IMR-90 (cell line): ENCODE results near the gene KCNN3. TPM values are rescaled to one million over a fixed set of nuclear protein-coding genes. Genes with fewer than 3 reads are reported as not detected.

Experiments used
- ATAC-seq: fragments of 200-7000 bp; cut with Tn5 transposase; 2 replicates; pipeline ENCODE4 v1.9.1; 2020; ENCODE audit warnings: low read depth, mild to moderate bottlenecking, moderate library complexity
- BruUV-seq: library from RNA; stranded (reverse); fragments of 400-500 nt; replicated peaks from 2 replicates; lab custom pipeline; 2021; lab: Mats Ljungman, UMichigan
- CTCF ChIA-PET: fragments of 300-600 bp; formaldehyde crosslinking; extraction: SDS; loops from one replicate; lab custom pipeline; 2021; ENCODE audit warnings: antibody characterized with exemption; lab: Yijun Ruan, JAX
- POLR2A ChIA-PET: fragments of 300-600 bp; sonication (Branson Sonifier 250); formaldehyde crosslinking; loops from one replicate; lab custom pipeline; 2022; ENCODE audit warnings: antibody characterized with exemption; ENCODE audit not compliant: unreplicated experiment; lab: Charles Lee
- DNase-seq: peaks from one replicate; pipeline ENCODE4 v3.0.0; 2013
- H2AFZ ChIP-seq: replicated peaks from 2 replicates; pipeline ENCODE3; 2013; ENCODE audit warnings: low read length, mild to moderate bottlenecking; ENCODE audit not compliant: poor library complexity
- H2AK5ac ChIP-seq: 2 replicates; pipeline ENCODE4 v1.6.1; 2013; ENCODE audit warnings: low read depth, low read length, inconsistent platforms
- H2AK9ac ChIP-seq: replicated peaks from 2 replicates; pipeline ENCODE3; 2013; ENCODE audit warnings: mild to moderate bottlenecking, low read depth, low read length, moderate library complexity; ENCODE audit not compliant: poor library complexity
- H2BK120ac ChIP-seq: 2 replicates; pipeline ENCODE4 v1.6.1; 2013; ENCODE audit warnings: low read depth, low read length, inconsistent platforms
- H2BK15ac ChIP-seq: 3 replicates; pipeline ENCODE4 v1.6.1; 2013; ENCODE audit warnings: low read depth, low read length, inconsistent platforms
- H2BK20ac ChIP-seq: 2 replicates; pipeline ENCODE4 v1.6.1; 2013; ENCODE audit warnings: low read depth, mild to moderate bottlenecking, inconsistent platforms, low read length, moderate library complexity
- H2BK5ac ChIP-seq: 2 replicates; pipeline ENCODE4 v1.6.1; 2013; ENCODE audit warnings: mild to moderate bottlenecking, low read depth, low read length, inconsistent platforms; ENCODE audit not compliant: poor library complexity, severe bottlenecking
- H3K14ac ChIP-seq: replicated peaks from 2 replicates; pipeline ENCODE4 v1.6.1; 2013; ENCODE audit warnings: low read depth, low read length, inconsistent platforms
- H3K18ac ChIP-seq: 2 replicates; pipeline ENCODE4 v1.6.1; 2013; ENCODE audit warnings: low read depth, low read length, control low read depth
- H3K23ac ChIP-seq: 2 replicates; pipeline ENCODE4 v1.6.1; 2013; ENCODE audit warnings: low read depth, low read length, inconsistent platforms
- H3K27ac ChIP-seq: 2 replicates; pipeline ENCODE4 v1.5.1; 2013; ENCODE audit warnings: mild to moderate bottlenecking, control low read depth, low read length; ENCODE audit not compliant: insufficient read depth
- H3K27me3 ChIP-seq: 2 replicates; pipeline ENCODE4 v1.6.1; 2013; ENCODE audit warnings: low read length; ENCODE audit not compliant: control insufficient read depth, insufficient read depth
- H3K36me3 ChIP-seq: 2 replicates; pipeline ENCODE4 v1.6.1; 2013; ENCODE audit warnings: low read length, mixed read lengths; ENCODE audit not compliant: control insufficient read depth, insufficient read depth
- H3K4ac ChIP-seq: 2 replicates; pipeline ENCODE4 v1.6.1; 2013; ENCODE audit warnings: low read depth, low read length, inconsistent platforms
- H3K4me1 ChIP-seq: 2 replicates; pipeline ENCODE4 v1.6.1; 2013; ENCODE audit warnings: low read length, mixed read lengths; ENCODE audit not compliant: control insufficient read depth, insufficient read depth
- H3K4me2 ChIP-seq: 2 replicates; pipeline ENCODE4 v1.6.1; 2013; ENCODE audit warnings: low read depth, mild to moderate bottlenecking, control low read depth, low read length, moderate library complexity
- H3K4me3 ChIP-seq: 2 replicates; pipeline ENCODE4 v1.5.1; 2013; ENCODE audit warnings: low read depth, mild to moderate bottlenecking, control low read depth, low read length, moderate library complexity; ENCODE audit not compliant: insufficient read depth
- H3K56ac ChIP-seq: 2 replicates; pipeline ENCODE4 v1.6.1; 2013; ENCODE audit warnings: low read length, inconsistent platforms; ENCODE audit not compliant: insufficient read depth; ENCODE audit errors: extremely low read depth
- H3K79me1 ChIP-seq, 2 experiments: 2 replicates each; pipeline ENCODE4 v1.6.1; 2013; ENCODE audit warnings: low read length in 2 of 2, inconsistent platforms in 1 of 2, low read depth in 1 of 2
- H3K9ac ChIP-seq: 2 replicates; pipeline ENCODE4 v1.6.1; 2013; ENCODE audit warnings: low read depth, low read length, control low read depth
- H3K9me1 ChIP-seq: 2 replicates; pipeline ENCODE4 v1.6.1; 2013; ENCODE audit warnings: low read length, inconsistent platforms; ENCODE audit not compliant: insufficient read depth
- H3K9me3 ChIP-seq: 2 replicates; pipeline ENCODE4 v1.6.1; 2013; ENCODE audit warnings: low read length; ENCODE audit not compliant: control insufficient read depth, insufficient read depth
- H4K20me1 ChIP-seq: 2 replicates; pipeline ENCODE4 v1.6.1; 2013; ENCODE audit warnings: low read length, inconsistent platforms; ENCODE audit not compliant: insufficient read depth
- H4K5ac ChIP-seq: 2 replicates; pipeline ENCODE4 v1.6.1; 2013; ENCODE audit warnings: mild to moderate bottlenecking, low read depth, low read length, control low read depth
- H4K8ac ChIP-seq, 2 experiments: 2 replicates each; pipeline ENCODE4 v1.6.1; 2013; ENCODE audit warnings: low read depth in 2 of 2, low read length in 2 of 2, control low read depth in 1 of 2, inconsistent platforms in 1 of 2
- H4K91ac ChIP-seq: 2 replicates; pipeline ENCODE4 v1.6.1; 2013; ENCODE audit warnings: low read depth, low read length, inconsistent platforms; ENCODE audit not compliant: insufficient read depth
- MAFK ChIP-seq: IDR thresholded peaks from 2 replicates; pipeline ENCODE4 v1.6.1; 2012; ENCODE audit warnings: low read depth, low read length, improper control_type of control experiment
- NFE2L2 ChIP-seq: fragments of 150-350 bp; IDR thresholded peaks from 2 replicates; pipeline ENCODE4 v1.6.1; 2016; ENCODE audit warnings: low read depth, mild to moderate bottlenecking, low read length
- WGBS, 2 experiments: methylation state at CpG; one replicate each; pipeline versions ENCODE4 v1.1.5 to v1.1.7; 2013; ENCODE audit warnings: missing lambda C conversion rate in 2 of 2; ENCODE audit not compliant: insufficient read length in 1 of 2; ENCODE audit errors: extremely low coverage in 2 of 2; 5-methylcytosine and 5-hydroxymethylcytosine counted together
- dilution Hi-C: fragments of 300-500 bp; cut with HindIII; formaldehyde crosslinking; loops from one replicate; pipeline ENCODE4 v1.14.3; 2018; ENCODE audit warnings: low sequenced_read_pairs; ENCODE audit not compliant: unreplicated experiment
- in situ Hi-C: fragments of 300-500 bp; cut with MboI; formaldehyde crosslinking; loops from 3 replicates; pipeline ENCODE4 v1.14.3; 2019; ENCODE audit warnings: low sequenced_read_pairs, inconsistent platforms, mixed read lengths
- intact Hi-C: fragments of 100-400 bp; cut with micrococcal nuclease; formaldehyde crosslinking; loops from 2 replicates; pipeline ENCODE4 v1.10.0; 2022
- polyA plus RNA-seq, 3 experiments: library from polyadenylated mRNA; depleted of rRNA; stranded (reverse); fragments of >200 nt; gene quantifications; 2 replicates each; pipeline ENCODE4 v1.2.3, GENCODE V29; 2012; ENCODE audit warnings: low replicate concordance in 1 of 3
- total RNA-seq: library from RNA; depleted of rRNA; stranded (reverse); fragments of >200 nt; gene quantifications from 2 replicates; pipeline ENCODE4 v1.2.3, GENCODE V29; 2012

KCNN3 gene
- total and polyA plus RNA-seq, 2 of the 4 experiments (the other 2 are of a cell fraction), result 0.02 TPM; not detected in 1

GRCh38 chr1:154659823-154660592 lies 210.1 kb downstream of the KCNN3 start:
- Histone ChIP-seq H3K4me1 (no peaks in the 10 kb centered on the region), H3K9ac (no peak overlapping the region), H3K9me3 (0 out of 2 replicates have a peak, but pooled peaks cover 3% of the 10 kb centered on the region), H3K4me2 (no peak overlapping the region), H2AK5ac (no peak overlapping the region), H3K4me3 (no peak overlapping the region), H4K5ac (no peak overlapping the region), H2AK9ac (no peak overlapping the region), H3K18ac (no peak overlapping the region), H3K4ac (no peak overlapping the region), H4K8ac (no peak overlapping the region), H2BK5ac (no peak overlapping the region), H2AFZ (no peak overlapping the region), H3K14ac (no peak overlapping the region), H2BK120ac (no peak overlapping the region), H2BK20ac (no peak overlapping the region), H4K20me1 (no peaks in the 10 kb centered on the region), H3K23ac (no peak overlapping the region), H3K56ac (no peak overlapping the region), H3K27me3 (peaks cover 31% of the 10 kb centered on the region), H2BK15ac (no peak overlapping the region), H3K79me1 (no peaks in the 10 kb centered on the region), H4K91ac (no peak overlapping the region), H3K36me3 (no peaks in the 10 kb centered on the region), H3K9me1 (no peaks in the 10 kb centered on the region), H3K27ac (no peak overlapping the region)
- dilution Hi-C loops, result no loop called here
- in situ Hi-C loops, result no loop called here
- ATAC-seq, result no peak
- ChIA-PET POLR2A (no interaction called here), CTCF (no interaction called here)
- TF ChIP-seq NFE2L2 (no peak), MAFK (peak; percentile 25; the same call in 1 of the 2 replicates)
- BruUV-seq, result no TSS peak
- intact Hi-C loops, result no loop called here
- DNase-seq, result no peak
- no CpG with 5 or more reads among the region's 3 CpGs for WGBS, 2 experiments
